ENCODE data around the gene RIT2.

Gene RIT2

GRCh38 chr18:43046322-43046721, 69.2 kb downstream of the RIT2 start:
- Histone ChIP-seq H3K9me2 (replicated peaks; ENCODE audit: insufficient read depth, low read length) (no peaks in the 10 kb centered on the region), H3K27me3 (ENCODE audit: low read length) (no peaks in the 10 kb centered on the region), H2AFZ (ENCODE audit: low read depth, low read length, severe bottlenecking) (no peak overlapping the region), H3K36me3 (ENCODE audit: low read length) (no peaks in the 10 kb centered on the region), H4K20me1 (ENCODE audit: low read depth, low read length) (no peaks in the 10 kb centered on the region), H3F3A (ENCODE audit: insufficient read depth) (no peaks in the 10 kb centered on the region), H3K4me2 (ENCODE audit: low read depth, low read length, poor library complexity, severe bottlenecking) (no peak overlapping the region), H3K79me2 (ENCODE audit: insufficient read depth, low read length) (no peaks in the 10 kb centered on the region), H3K9me3 (ENCODE audit: insufficient read depth, low read length) (no peaks in the 10 kb centered on the region), H3K9ac (ENCODE audit: low read length) (no peak overlapping the region), H3K27ac (ENCODE audit: low read depth, low read length) (no peak overlapping the region), H3K4me3 (ENCODE audit: insufficient read depth, low read length, poor library complexity, severe bottlenecking) (no peak overlapping the region)
- TF ChIP-seq CTCF (IDR thresholded peaks at IDR 0.05; ENCODE audit: insufficient read depth, low read length, poor library complexity, severe bottlenecking) (no peak), EZH2phosphoT487 (conservative IDR thresholded peaks at IDR 0.05; ENCODE audit: low read length) (no peak)

DNA sequence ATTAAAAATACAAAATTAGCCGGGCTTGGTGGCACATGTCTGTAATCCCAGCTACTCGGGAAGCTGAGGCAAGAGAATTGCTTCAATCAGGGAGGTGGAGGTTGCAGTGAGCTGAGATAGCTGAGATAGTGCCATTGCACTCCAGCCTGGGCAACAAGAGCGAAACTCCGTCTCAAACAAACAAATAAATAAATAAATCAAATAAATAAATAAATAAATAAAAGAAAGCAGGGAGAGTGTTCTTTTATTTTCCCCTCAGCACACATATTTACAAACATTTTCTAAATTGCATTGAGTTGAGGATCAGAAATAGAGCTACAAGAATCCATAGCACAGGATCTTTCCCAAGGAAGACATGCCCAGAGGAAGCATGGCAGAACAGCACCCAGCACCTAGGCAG, 71.9 kb downstream of the RIT2 start:
- H3K27me3 ChIP-seq (ENCODE audit: low read length), result no peaks in the 10 kb centered on the region
- H3K9ac ChIP-seq (ENCODE audit: low read length), result no peak overlapping the region
- TF ChIP-seq EZH2phosphoT487 (conservative IDR thresholded peaks at IDR 0.05; ENCODE audit: low read length) (no peak), CTCF (IDR thresholded peaks at IDR 0.05; ENCODE audit: insufficient read depth, low read length, poor library complexity, severe bottlenecking) (no peak)
- no peaks in the 10 kb centered on the region for H3F3A ChIP-seq (ENCODE audit: insufficient read depth)
- peaks cover under 1% of the 10 kb centered on the region; the same call in 1 of the 2 replicates for H4K20me1 ChIP-seq (ENCODE audit: low read depth, low read length)
- no peak overlapping the region for H2AFZ ChIP-seq (ENCODE audit: low read depth, low read length, severe bottlenecking)
- H3K9me2 ChIP-seq (replicated peaks; ENCODE audit: insufficient read depth, low read length), result no peaks in the 10 kb centered on the region
- no peak overlapping the region for H3K27ac ChIP-seq (ENCODE audit: low read depth, low read length)
- no peak overlapping the region for H3K4me3 ChIP-seq (ENCODE audit: insufficient read depth, low read length, poor library complexity, severe bottlenecking)
- 0 out of 2 replicates have a peak, but pooled peaks cover 4% of the 10 kb centered on the region for H3K9me3 ChIP-seq (ENCODE audit: insufficient read depth, low read length)
- no peaks in the 10 kb centered on the region for H3K36me3 ChIP-seq (ENCODE audit: low read length)
- no peaks in the 10 kb centered on the region for H3K79me2 ChIP-seq (ENCODE audit: insufficient read depth, low read length)
- no peak overlapping the region for H3K4me2 ChIP-seq (ENCODE audit: low read depth, low read length, poor library complexity, severe bottlenecking)

DNA sequence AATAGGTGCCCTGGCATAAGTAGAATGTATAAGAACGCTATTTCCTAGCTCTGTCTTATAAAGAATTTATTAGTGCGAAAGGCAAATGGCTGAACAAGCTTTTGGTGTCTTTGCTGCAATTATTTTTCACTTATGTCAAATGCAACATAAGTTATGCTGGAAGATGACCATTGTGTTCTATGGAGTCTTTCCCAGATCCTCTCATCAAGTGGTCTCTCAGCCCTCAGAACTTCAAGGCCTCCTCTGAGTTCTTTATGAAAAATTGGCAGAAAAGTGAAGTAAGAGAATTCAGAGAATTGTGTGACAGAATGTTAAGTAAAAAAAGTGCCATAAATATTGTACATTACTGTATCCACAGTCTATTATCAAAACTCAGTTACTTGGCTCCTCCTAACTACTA, 75.2 kb downstream of the RIT2 start:
- H4K20me1 ChIP-seq (ENCODE audit: low read depth, low read length), result peaks cover 4% of the 10 kb centered on the region; the same call in 1 of the 2 replicates
- TF ChIP-seq EZH2phosphoT487 (conservative IDR thresholded peaks at IDR 0.05; ENCODE audit: low read length) (no peak), CTCF (IDR thresholded peaks at IDR 0.05; ENCODE audit: insufficient read depth, low read length, poor library complexity, severe bottlenecking) (no peak)

More for the DNA sequence above, 75.2 kb downstream of the RIT2 start:
- H3K27me3 ChIP-seq (ENCODE audit: low read length), result no peaks in the 10 kb centered on the region
- H3K27ac ChIP-seq (ENCODE audit: low read depth, low read length), result no peak overlapping the region
- no peaks in the 10 kb centered on the region for H3F3A ChIP-seq (ENCODE audit: insufficient read depth)
- no peaks in the 10 kb centered on the region for H3K79me2 ChIP-seq (ENCODE audit: insufficient read depth, low read length)
- H3K9me2 ChIP-seq (replicated peaks; ENCODE audit: insufficient read depth, low read length), result no peaks in the 10 kb centered on the region
- H3K4me3 ChIP-seq (ENCODE audit: insufficient read depth, low read length, poor library complexity, severe bottlenecking), result no peak overlapping the region
- no peaks in the 10 kb centered on the region for H3K36me3 ChIP-seq (ENCODE audit: low read length)
- H3K9me3 ChIP-seq (ENCODE audit: insufficient read depth, low read length), result 0 out of 2 replicates have a peak, but pooled peaks cover 4% of the 10 kb centered on the region
- H3K4me2 ChIP-seq (ENCODE audit: low read depth, low read length, poor library complexity, severe bottlenecking), result no peak overlapping the region
- H3K9ac ChIP-seq (ENCODE audit: low read length), result no peak overlapping the region
- H2AFZ ChIP-seq (ENCODE audit: low read depth, low read length, severe bottlenecking), result no peak overlapping the region
